NCI-H82 treated with DMSO at 0.1 percent for 48 hours (cell line): ENCODE data around the gene ERVW-1.
"Not testable (repeated sequence)": the region's sequence is repeated elsewhere in the genome, so short reads cannot be mapped to it uniquely, and the experiment has no call there.

Experiments
- DNase-seq: peaks from one replicate; lab custom pipeline; 2025; ENCODE audit not compliant: unreplicated experiment; lab: John Stamatoyannopoulos, UW

The ERVW-1 gene

DNA sequence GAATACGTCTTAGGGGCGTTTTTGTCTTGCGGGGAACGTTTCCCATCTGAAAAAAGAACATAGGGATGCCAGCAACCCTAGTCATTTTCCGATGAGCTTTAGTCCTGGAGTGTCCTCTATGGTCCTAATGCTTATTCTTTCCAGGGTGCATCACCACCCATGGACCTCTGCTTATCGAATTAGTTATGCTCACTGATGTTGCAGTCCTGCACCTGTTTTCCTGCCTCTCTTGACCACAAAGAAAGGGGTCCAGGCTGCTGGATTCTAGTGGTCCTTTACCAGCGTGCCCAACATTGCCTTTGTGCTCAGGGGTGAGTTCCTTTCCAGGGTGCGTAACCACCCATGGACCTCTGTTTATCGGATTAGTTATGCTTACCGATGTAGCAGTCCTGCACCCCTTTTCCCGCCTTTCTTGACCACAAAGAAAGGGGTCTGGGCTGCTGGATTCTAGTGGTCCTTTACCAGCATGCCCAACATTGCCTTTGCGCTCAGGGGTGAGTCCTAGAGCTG, 2.4 kb downstream of the ERVW-1 start:
- DNase-seq = not testable (repeated sequence)

DNA sequence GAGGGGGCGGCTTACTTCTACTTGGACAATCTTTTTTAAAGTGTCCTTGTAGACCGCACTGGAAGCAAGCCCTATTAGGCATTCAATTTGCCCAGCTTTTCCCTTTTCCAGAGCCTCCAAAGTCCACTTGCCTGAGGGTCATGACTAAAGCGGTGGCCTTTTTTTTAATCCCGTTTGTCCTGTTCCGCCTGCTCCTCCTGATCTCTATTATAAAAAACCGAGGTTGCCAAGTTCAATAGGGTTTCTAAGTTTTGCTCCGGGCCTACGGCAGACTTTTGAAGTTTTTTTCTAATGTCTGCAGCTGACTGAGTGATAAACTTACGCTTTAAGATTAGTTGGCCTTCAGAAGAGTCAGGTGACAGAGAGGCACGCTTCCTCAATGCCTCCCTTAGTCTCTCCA, 3.8 kb downstream of the ERVW-1 start:
- DNase-seq = not testable (repeated sequence)

DNA sequence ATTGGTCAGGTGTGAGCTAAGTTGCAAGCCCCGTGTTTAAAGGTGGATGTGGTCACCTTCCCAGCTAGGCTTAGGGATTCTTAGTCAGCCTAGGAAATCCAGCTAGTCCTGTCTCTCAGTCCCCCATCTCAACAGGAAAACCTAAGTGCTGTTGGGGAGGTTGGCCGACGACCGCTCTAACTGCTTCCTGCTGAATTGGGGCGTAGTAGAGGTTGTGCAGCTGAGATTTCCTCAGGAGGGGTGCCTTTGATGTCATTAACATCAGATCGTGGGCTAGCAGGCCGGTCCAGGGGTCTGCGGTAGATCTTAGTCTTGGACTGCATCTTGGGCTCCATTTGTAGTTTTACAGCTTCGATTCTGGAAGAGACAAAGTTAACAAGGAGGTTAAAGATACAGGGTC, 9.2 kb downstream of the ERVW-1 start:
- DNase-seq = not testable (repeated sequence)

DNA sequence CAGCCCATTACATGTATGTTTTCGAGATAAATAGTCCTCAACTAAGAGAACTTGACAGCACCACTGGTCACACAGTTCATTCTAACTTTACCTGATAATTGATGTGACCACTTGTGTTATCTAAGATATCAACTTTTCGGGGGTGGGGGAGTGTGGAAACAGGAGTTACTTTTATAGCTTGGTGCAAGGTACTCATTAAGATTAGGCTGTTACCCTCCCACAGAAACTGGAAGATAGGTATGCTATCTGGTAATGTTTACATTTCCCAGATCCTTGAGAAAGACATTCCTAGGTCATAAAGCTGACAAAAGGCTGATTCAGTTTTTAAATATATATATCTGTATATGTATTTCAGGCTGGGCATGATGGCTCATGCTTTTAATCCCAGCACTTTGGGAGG, 11.1 kb downstream of the ERVW-1 start:
- DNase-seq = no peak

DNA sequence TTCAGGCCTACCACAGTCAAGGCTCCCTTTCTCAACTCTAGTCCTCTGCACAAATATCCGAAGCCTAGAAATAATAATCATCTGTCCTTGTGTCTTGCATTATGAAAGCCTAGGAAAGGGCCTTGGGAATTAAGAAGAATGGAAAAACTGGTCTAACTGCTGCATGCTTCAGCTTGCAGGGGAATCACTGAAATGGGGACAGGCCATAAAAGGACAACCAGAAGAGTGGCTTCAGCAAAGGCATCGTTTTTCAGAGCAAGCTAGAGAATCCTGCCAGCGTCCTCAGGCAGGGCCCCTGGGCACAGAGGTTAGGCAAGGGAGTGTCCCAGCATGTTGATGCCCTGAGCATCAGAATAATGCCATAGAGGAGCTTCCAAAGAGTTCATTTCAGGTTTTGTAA, 13.2 kb downstream of the ERVW-1 start:
- no peak for DNase-seq

DNA sequence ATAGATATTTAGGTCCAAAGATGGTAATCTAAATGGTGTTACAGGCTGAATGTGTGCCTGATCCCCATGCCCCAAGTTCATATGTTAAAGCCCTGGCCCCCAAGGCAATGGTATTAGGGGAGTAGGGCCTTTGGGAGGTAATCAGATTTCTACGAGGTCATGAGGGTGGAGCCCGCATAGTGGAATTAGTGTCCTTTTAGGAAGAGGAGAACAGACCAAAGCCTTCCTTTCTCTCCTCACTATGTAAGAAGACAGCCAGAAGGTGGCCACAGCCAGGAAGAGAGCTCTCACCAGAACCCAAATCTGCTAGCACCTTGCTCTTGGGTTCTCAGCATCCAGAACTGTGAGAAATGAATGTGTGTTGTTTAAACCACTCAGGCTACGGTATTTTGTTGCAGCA, 15.2 kb downstream of the ERVW-1 start:
- DNase-seq = no peak

DNA sequence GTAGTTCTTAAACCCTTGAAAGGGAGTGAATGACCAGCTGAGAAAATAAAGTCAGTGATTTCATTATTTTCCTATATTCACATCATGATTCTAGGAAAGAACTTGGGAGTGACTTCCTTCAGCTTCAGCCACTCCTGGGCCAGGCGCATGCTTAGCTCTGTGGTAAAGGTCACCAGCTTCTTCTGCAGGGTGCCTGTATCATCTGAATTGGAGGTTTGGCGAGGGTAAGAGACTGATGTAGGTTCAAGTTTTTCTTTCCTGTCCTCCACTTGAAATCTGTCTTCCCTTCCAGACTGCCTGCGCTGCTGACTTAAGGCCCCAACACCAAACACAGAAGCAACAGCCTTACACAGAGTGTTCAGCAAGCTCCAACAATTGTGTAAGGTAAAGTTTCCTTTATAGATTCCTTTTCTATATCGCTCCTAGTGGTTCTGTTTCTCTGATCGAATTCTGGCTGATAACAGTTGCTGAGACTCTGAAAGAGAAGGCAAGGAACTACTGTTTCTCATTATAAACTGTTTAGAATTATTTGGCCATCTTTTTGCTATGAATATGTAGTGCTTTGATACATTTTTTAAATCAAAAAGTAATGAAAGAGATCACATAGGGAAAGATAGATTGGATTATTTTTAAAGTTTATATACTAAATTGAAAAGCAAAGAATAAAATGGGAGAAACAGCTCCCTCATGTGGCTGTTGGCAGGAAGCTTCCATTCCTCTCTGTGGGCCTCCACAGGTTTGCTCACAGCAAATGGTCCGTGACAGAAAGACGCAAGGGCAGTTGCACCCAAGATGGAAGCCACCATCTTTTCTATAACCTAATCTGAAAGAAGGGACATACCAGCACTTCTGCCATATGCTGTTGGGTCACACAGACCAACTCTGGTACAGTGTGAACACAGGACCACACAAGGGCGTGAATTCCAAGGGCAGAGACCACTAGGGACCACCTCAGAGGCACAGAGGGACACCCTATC, 16.4 kb downstream of the ERVW-1 start:
- DNase-seq = no peak

DNA sequence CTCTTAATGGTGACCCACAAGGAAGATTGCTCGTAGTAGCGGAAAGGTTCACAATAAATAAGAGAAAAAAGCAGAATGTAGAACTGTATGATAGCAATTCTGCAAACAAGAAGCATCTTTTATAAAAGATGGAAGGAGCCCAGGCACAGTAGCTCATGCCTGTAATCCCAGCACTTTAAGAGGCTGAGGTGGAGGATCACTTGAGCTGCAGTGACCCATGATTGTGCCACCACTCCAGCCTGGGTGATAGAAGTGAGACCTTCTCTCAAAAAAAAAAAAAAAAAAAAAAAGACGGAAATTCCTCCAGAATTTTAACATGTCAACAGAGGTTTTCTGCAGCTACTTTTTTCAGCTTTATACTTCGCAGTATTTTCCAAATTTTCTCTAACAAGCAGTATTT, 17.2 kb downstream of the ERVW-1 start:
- DNase-seq = no peak

DNA sequence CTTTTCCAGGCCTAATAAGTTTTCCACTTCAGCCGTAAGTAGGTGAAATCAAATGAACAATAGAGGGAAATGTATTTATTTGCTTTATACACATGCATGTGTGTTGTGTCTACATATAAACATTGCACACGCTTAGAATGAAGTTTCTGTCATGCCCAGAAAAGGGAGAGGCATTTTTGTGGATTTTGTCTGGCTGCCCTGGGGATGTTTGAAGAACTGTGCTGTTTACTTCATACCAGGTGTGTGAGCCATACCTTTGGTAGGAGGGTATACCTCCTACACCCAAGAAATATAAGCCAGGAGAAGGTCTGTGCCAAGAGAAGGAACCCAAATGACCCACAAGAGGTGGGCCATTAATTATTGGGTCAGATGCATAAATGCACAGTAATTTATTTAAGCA, 17.6 kb downstream of the ERVW-1 start:
- DNase-seq = no peak

DNA sequence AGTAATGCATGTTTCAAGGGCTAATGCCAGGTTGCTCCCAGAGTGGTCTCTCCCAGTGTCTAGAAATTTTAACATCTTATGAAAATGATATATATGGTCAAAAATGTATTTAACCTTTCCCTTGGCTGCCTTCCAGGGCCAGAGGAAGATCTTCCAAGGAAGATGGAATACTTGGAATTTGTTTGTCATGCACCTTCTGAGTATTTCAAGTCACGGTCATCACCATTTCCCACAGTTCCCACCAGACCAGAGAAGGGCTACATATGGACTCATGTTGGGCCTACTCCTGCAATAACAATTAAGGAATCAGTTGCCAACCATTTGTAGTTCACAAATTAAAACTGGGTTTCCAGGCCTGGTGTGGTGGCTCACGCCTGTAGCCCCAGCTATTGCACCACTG, 21.5 kb downstream of the ERVW-1 start:
- no peak for DNase-seq

DNA sequence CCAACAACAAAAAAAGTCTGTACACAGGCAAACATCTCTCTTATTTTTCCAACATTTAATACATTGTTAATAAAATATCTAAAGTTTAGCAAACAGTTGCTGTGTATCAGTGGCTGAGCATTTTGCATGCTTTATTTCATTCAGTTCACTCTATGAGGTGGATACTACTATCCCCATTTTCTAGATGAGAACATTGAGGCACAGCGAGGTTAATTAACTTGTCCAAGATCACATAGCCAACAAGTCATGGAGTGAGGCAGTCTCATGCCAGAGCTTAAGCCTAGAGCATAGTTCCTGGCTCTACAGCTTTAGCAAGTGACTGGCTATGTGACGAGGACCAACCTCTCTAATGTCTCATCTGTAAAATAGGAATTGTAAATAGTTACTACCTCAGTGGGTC, 26.1 kb downstream of the ERVW-1 start:
- no peak for DNase-seq

DNA sequence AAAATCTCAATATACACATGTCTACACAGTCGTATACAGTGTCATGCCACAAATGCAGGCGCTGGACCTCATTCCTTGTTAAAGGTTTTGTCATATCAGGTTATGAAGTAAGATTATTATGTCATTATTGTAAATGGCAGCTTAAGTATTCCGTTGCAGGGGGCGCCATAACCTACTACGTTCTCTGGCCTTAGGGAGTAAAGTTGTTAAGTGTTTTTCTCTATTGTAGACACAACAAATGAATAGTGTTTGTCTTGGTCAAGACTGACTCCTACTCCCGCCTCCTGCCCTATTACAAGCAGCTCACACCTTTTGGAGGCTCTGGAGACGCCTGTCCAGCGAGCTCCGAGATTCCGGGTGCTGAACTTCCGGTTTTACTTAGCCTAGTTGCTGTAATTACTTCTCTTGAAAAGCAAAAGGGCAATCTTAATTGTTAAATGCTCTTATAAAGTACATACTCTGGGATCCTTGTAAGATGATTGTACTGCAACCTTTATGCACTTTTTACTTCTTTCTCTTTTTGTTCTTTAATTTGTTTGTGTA, 29.5 kb downstream of the ERVW-1 start:
- DNase-seq = peak; percentile 10

DNA sequence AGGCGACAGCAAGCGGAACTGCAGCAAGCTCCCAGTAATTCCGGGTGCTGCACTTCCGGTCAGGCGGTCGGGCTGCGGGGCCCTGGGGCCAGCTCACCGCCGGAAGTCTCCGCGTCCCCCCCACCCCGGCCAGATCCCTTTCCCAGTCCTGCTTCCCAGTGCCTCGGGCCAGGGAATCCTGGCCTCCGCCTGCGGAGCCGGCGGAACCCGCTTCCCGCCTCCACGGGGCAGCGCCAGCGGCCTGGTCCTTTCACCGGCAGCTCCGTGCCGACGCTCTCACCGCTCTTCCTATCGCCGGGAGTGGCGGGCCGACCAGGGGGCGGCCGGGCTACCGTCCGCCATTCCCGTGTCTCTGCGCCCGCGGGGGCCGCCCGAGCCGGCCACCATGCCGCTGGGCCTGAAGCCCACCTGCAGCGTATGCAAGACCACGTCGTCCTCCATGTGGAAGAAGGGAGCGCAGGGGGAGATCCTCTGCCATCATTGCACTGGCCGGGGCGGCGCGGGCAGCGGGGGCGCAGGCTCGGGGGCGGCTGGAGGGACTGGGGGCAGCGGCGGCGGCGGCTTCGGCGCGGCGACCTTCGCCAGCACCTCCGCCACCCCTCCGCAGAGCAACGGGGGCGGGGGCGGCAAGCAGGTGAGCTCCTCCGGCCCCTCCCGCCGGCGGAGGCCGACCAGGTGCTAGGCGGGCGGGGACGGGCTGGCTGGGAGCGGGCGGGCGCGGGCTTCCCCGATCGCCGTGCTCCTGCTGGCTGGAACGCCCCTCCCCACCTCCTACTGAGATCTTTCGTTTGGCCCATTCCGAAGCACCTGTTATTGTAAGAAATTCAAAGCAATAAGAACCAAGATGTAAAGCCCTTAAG, 30.2 kb downstream of the ERVW-1 start, which contains the start of gene GATAD1:
Gene GATAD1 (plus strand): TSS at position 138 of the 860 bp plus-strand sequence. CDS start 248 bp downstream, at position 386.
- DNase-seq = peak; percentile 63

DNA sequence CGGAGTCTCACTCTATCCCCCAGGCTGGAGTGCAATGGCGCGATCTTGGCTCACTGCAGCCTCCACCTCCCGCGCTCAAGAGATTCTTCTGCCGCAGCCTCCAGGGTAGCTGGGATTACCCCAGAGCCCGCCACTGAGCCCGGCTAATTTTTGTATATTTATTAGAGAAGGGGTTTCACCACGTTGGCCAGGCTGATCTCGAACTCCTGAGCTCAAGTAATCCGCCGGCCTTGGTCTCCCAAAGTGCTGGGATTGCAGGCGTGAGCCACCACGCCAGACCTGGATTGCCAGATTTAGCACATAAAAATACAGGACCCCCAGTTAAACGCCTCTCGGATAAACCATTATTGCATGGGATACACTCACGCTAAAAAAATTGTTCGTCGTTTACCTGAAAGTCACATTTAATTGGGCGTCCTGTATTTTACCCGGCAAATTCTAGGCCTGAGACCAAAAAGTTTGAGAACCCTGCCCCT, 30.8 kb downstream of the ERVW-1 start:
- DNase-seq = no peak

DNA sequence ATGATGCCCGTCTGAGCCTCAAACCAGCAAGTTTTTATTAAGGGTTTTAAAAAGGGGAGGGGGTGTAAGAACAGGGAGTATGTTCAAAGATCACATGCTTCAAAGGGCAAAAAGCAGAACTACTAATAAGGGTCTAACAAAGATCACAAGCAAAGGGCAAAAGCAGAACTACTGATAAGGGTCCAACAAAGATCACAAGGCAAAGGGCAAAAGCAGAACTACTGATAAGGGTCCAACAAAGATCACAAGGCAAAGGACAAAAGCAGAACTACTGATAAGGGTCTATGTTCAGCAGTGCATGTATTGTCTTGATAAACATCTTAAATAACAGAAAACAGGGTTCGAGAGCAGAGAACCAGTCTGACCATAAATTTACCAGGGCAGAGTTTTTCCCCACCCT, 35.0 kb downstream of the ERVW-1 start:
- DNase-seq = not testable (repeated sequence)

DNA sequence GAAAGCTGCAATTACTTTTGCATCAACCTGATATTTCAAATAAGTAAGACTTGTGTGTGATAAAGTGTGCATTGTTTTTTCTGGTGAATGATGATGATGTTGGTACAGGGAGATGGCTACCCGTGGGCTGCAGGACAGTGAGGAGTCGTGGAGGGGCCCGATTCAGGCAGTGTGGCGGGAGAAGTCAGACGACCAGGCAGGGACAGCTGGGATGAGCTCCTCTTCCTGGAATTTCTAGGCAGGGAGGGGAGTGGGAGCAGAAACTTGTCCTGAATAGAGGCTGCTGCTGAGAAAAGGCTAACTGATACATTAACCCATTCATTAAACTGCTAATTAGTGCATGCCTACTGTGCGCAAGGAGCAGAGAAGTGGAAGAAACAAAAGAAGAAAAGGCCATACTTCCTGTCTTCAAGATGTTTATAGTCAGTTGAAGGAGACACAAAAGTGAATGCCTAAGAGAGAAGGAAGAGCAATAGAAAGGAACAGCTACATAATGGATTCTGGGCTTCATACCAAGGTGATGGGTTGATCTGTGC, 39.7 kb downstream of the ERVW-1 start:
- no peak for DNase-seq

DNA sequence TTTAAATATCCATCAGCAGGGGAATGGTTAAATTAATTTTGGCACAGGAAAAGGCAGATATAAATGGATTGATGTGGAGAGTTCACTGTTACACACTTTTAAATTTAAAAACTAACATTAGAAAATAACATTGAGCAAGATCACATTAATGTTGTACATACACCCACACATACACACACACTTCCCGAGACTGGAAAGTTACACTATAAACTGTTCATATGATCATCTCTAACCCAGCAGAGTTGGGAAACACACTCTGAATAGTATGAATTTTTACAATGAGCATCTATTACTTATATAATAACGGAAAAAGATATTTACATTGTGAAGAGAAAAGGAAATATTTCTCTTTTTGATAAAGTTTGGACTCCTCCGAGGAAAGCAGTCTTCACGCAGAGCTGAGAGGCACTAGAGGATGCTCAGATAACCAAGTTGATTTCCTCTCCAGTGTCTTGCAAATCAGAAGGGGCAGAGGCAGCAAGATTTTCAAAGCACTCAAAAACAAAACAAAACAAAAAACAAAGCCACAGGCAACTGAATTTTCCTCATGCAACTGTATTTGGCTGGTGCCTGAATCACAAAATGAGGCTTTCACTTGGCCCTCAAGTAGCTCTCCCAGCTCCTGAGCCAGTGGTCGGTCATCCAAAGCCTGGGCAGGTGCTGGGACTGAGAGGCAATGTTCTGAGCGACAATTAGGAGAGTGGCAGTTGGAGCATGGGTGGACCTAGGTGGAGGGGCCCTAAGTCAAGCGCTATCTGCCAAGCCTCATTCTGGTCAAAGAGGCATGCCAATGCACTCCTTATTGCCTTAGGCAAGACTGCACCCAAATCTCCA, 40.9 kb downstream of the ERVW-1 start:
- DNase-seq = no peak

DNA sequence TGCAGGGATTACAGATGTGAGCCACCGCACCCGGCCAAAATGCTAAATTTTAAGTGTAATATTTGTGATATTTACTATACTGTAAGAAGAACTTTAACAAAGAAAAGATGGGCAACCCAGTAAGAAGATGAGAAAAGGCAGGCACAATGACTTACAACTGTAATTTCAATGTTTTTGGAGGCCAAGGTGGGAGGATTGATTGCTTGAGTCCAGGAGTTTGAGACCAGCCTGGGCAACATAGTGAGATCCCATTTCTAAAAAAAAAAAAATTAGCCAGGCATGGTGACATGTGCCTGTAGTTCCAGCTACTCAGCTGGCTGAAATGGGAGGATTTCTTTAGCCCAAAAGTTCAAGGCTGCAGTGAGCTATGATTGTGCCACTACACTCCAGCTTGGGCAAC, 42.2 kb downstream of the ERVW-1 start:
- DNase-seq = no peak

DNA sequence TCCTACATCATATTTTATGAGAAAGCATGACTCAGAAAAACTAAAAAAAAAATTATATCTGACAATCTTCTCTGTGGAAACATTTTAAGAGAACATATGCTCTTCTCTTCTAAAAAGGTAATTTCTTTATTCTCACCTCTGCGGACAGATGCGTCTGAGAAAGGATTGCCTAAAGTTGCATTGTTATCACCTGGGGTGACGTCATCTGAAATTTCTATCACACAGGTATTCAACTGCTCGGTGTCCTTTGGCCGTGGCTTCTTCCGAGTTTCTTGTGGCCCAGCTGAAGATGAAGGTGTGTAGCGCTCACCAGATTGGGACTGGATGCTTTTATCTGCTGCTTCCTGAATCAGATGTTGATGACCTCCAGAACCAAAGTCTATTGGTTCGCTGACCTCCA, 44.7 kb downstream of the ERVW-1 start:
- DNase-seq = no peak
